ACC112 (cell line): ENCODE measurements around the gene BTBD6.
A peak's percentile ranks its signal among the peaks of the same experiment; 100 is the strongest.

Experiments
- H2AFZ ChIP-seq: fragments of 200-600 bp; sonication (generic); one replicate; pipeline ENCODE4 v1.6.0; 2017; ENCODE audit warnings: antibody characterized with exemption, low read length; ENCODE audit not compliant: unreplicated experiment
- H3K27ac ChIP-seq: fragments of 200-600 bp; sonication (generic); 2 replicates; pipeline ENCODE4 v1.5.1; 2014; ENCODE audit warnings: low read depth, mild to moderate bottlenecking, antibody characterized with exemption, low read length, moderate library complexity
- H3K27me3 ChIP-seq: fragments of 200-600 bp; sonication (generic); 2 replicates; pipeline ENCODE4 v1.6.1; 2014; ENCODE audit warnings: mild to moderate bottlenecking, antibody characterized with exemption, low read length, moderate library complexity, mixed read lengths; ENCODE audit not compliant: insufficient read depth
- H3K36me3 ChIP-seq: fragments of 200-600 bp; sonication (generic); 2 replicates; pipeline ENCODE4 v1.6.1; 2016; ENCODE audit warnings: mild to moderate bottlenecking, antibody characterized with exemption, low read length, moderate library complexity, mixed read lengths; ENCODE audit not compliant: insufficient read depth
- H3K4me1 ChIP-seq: fragments of 200-600 bp; sonication (generic); one replicate; pipeline ENCODE4 v1.6.1; 2016; ENCODE audit warnings: low read length, mixed read lengths; ENCODE audit not compliant: insufficient read depth, unreplicated experiment, control insufficient read depth
- H3K4me3 ChIP-seq: fragments of 200-600 bp; sonication (generic); 2 replicates; pipeline ENCODE4 v1.5.1; 2014; ENCODE audit warnings: mild to moderate bottlenecking, low read depth, low read length
- H3K79me2 ChIP-seq: fragments of 200-600 bp; sonication (generic); one replicate; pipeline ENCODE4 v1.6.0; 2016; ENCODE audit warnings: low read length; ENCODE audit not compliant: control insufficient read depth, unreplicated experiment, insufficient read depth

Gene BTBD6

DNA sequence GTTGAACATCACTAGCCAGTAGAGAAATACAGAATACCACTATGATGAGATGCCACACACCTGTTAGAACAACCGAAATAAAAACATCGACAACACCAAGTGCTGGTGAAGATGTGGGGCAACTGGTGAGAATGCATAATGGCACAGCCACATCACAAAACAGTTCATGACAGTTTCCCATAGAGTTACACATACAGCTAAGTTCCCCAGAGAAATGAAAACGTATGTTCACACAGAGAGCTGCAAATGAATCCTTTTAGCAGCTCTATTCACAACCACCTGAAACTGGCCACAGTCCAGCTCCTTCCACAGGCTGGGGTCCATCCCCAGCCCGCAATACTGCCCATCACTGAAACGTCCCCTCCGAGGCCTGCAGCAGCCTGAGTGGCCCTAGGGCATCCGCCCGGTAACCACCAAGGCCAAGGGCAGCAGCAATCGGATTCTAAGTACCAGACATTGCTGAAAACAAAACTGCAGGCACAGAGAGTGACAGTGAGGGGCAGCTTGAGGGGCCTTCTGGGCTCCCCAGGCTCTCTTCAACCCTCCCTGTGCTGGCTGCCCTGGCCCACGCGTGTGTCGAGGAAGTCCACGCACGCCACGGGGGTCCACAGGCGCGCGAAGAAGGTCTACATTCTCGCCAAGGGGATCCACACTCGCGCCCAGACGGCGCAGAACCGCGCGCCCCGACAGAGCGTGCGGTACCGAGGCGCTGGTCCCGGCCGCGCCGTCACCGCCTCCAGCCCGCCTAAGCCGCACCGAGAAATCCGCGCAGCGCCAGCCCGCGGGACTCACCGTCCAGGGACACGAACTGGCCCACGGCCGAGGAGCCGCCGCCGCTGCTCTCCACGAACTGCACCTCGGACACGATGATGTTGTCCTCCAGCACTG, 51.6 kb downstream of the BTBD6 start:
- Histone ChIP-seq H3K36me3 (no peaks in the 10 kb centered on the region), H3K4me1 (peaks cover 9% of the 10 kb centered on the region), H3K27ac (peak overlapping the region; percentile 64; the same call in 1 of the 2 replicates), H3K4me3 (peak overlapping the region; percentile 100), H3K27me3 (no peaks in the 10 kb centered on the region), H3K79me2 (peaks cover 37% of the 10 kb centered on the region), H2AFZ (peak overlapping the region; percentile 95)
